Stomach (tissue), 4 donors: ENCODE measurements around the gene CSNK1G1.

ENCODE experiments used
- EP300 ChIP-seq: sonication (generic); formaldehyde crosslinking; IDR thresholded peaks from one replicate; pipeline ENCODE4 v1.6.1; 2017; ENCODE audit warnings: antibody characterized with exemption
- POLR2AphosphoS5 ChIP-seq, 3 donors: sonication (generic); formaldehyde crosslinking; IDR thresholded peaks; one replicate each; pipeline ENCODE4 v1.6.1; 2016; ENCODE audit warnings: antibody characterized with exemption in 3 of 3
- TF ChIP-seq, protein P1 (sequence below), 7 experiments: fragments of 450-650 bp in 4 of 7; fragments of 200-600 bp in 3 of 7; sonication (generic) in 3 of 7; IDR thresholded peaks; one replicate each; pipeline ENCODE4 v1.5.1; 2016 to 2019; ENCODE audit warnings: antibody characterized with exemption in 7 of 7, control low read depth in 2 of 7, mild to moderate bottlenecking in 1 of 7

- TF ChIP-seq EP300, result no peak
- TF ChIP-seq, protein P1, sequence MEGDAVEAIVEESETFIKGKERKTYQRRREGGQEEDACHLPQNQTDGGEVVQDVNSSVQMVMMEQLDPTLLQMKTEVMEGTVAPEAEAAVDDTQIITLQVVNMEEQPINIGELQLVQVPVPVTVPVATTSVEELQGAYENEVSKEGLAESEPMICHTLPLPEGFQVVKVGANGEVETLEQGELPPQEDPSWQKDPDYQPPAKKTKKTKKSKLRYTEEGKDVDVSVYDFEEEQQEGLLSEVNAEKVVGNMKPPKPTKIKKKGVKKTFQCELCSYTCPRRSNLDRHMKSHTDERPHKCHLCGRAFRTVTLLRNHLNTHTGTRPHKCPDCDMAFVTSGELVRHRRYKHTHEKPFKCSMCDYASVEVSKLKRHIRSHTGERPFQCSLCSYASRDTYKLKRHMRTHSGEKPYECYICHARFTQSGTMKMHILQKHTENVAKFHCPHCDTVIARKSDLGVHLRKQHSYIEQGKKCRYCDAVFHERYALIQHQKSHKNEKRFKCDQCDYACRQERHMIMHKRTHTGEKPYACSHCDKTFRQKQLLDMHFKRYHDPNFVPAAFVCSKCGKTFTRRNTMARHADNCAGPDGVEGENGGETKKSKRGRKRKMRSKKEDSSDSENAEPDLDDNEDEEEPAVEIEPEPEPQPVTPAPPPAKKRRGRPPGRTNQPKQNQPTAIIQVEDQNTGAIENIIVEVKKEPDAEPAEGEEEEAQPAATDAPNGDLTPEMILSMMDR (IDR thresholded peaks at IDR 0.05), result no peak
- no peak for TF ChIP-seq POLR2AphosphoS5 (IDR thresholded peaks at IDR 0.05)
These were observed 208.9 kb downstream of the CSNK1G1 start for GRCh38 chr15:64146885-64147681.
